Smooth muscle cell (in vitro differentiated cells): Measurements from ENCODE around the gene PIP4K2B. TPM values are rescaled to one million over a fixed set of nuclear protein-coding genes. Genes with fewer than 3 reads are reported as not detected.

Source experiments
- DNase-seq: peaks from one replicate; lab custom pipeline; 2025; ENCODE audit not compliant: unreplicated experiment; lab: John Stamatoyannopoulos, UW
- H2AFZ ChIP-seq: fragments of 200-600 bp; sonication (generic); 2 replicates; pipeline ENCODE4 v1.6.0; 2016; ENCODE audit warnings: antibody characterized with exemption, low read depth, mild to moderate bottlenecking
- H3F3A ChIP-seq: fragments of 200-600 bp; sonication (generic); 2 replicates; pipeline ENCODE4 v1.6.0; 2017; ENCODE audit warnings: antibody characterized with exemption, low read depth
- H3K27ac ChIP-seq: fragments of 200-600 bp; sonication (generic); 2 replicates; pipeline ENCODE4 v1.5.1; 2016; ENCODE audit warnings: low read depth, mild to moderate bottlenecking
- H3K27me3 ChIP-seq: fragments of 200-600 bp; sonication (generic); 2 replicates; pipeline ENCODE4 v1.6.1; 2016; ENCODE audit warnings: low read depth, mild to moderate bottlenecking
- H3K36me3 ChIP-seq: fragments of 200-600 bp; sonication (generic); 2 replicates; pipeline ENCODE4 v1.5.1; 2016; ENCODE audit warnings: low read depth
- H3K4me1 ChIP-seq: fragments of 200-600 bp; sonication (generic); 2 replicates; pipeline ENCODE4 v1.5.1; 2016; ENCODE audit warnings: low read depth
- H3K4me2 ChIP-seq: fragments of 200-600 bp; sonication (generic); 2 replicates; pipeline ENCODE4 v1.6.0; 2016; ENCODE audit warnings: mild to moderate bottlenecking
- H3K4me3 ChIP-seq: fragments of 200-600 bp; sonication (generic); 2 replicates; pipeline ENCODE4 v1.5.1; 2016; ENCODE audit warnings: mild to moderate bottlenecking
- H3K79me2 ChIP-seq: fragments of 200-600 bp; sonication (generic); 2 replicates; pipeline ENCODE4 v1.6.0; 2016; ENCODE audit warnings: low read depth, mild to moderate bottlenecking
- H3K9ac ChIP-seq: fragments of 200-600 bp; sonication (generic); 2 replicates; pipeline ENCODE4 v1.6.0; 2016; ENCODE audit warnings: low read depth
- H3K9me3 ChIP-seq: fragments of 200-600 bp; sonication (generic); replicated peaks from 2 replicates; pipeline ENCODE4 v1.5.1; 2016; ENCODE audit warnings: low read depth
- H4K20me1 ChIP-seq: fragments of 200-600 bp; sonication (generic); 2 replicates; pipeline ENCODE4 v1.6.0; 2016; ENCODE audit warnings: low read depth
- WGBS: methylation state at CpG from one replicate; pipeline ENCODE4 v1.1.7; 2016; ENCODE audit warnings: low lambda C conversion rate; 5-methylcytosine and 5-hydroxymethylcytosine counted together
- polyA plus RNA-seq: library from polyadenylated mRNA; unstranded; fragments of >200 nt; fragmentation: Nextera tagmentation; extraction: Ambion mirVana; gene quantifications from 2 replicates; pipeline ENCODE4 v1.2.1, GENCODE V29; 2016
- total RNA-seq: library from RNA; depleted of rRNA; stranded (reverse); fragments of >200 nt; gene quantifications from 2 replicates; pipeline ENCODE4 v1.2.3, GENCODE V29; 2014
- TF ChIP-seq, protein P1 (sequence below): fragments of 200-600 bp; sonication (generic); IDR thresholded peaks from 2 replicates; pipeline ENCODE4 v1.5.1; 2017; ENCODE audit warnings: borderline replicate concordance, mild to moderate bottlenecking, antibody characterized with exemption; ENCODE audit not compliant: insufficient read depth, poor library complexity, severe bottlenecking

PIP4K2B gene
- total and polyA plus RNA-seq, 2 experiments from 2014 or later = 11.1 to 31.9 TPM

DNA sequence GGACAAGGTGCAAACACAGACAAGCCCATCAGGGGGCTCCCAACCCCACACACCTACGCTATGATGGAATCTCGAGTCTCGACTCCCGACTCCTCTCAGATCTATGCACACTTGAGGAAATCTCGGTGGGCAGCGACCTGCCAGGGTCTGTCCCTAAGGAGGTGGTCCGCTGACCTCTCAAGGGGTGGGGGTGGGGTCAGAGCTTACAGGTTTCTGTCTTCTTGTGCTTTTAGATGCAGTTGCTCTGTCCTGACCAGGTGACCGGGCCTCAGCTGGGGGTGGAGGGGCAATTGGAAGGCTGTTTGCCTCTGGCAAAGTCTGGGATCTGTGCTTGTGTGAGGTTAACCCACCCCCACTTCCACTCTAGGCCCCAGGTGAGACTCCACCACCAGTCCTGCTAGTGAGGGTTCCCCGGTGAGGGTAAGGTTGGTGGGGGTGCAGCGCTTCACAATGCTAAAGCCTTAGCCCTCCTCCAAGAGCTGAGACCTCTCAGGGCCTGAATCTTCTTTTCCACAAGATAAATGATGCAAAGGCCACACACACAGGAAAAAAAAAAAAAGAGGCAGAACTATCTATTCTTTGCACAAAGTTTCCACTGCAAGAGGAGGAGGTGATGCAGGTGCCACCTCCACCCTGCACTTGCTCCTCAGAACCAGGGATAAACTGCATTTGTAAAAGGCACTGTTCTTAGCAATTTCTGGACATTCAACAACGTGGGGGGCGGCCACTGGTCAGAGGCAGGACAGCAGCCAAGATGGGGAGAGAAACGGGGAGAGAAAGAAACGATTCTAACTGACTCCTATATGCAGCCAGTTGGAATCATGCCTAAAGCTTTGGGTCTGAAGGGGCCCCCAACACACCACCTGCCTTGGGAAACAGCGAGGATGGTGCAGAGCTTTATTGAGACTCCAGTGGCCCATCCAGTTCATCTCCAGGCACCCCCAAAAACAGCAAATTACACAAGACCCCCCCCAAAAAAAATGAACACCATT, 65.1 kb downstream of the PIP4K2B start:
- Histone ChIP-seq H3K4me1 (peaks cover 5% of the 10 kb centered on the region), H3K9me3 (no peaks in the 10 kb centered on the region), H3K4me2 (no peak overlapping the region), H3F3A (peaks cover 12% of the 10 kb centered on the region), H4K20me1 (peaks cover 33% of the 10 kb centered on the region), H3K4me3 (no peak overlapping the region), H3K9ac (no peak overlapping the region), H3K27ac (no peak overlapping the region), H3K79me2 (no peaks in the 10 kb centered on the region), H2AFZ (no peak overlapping the region), H3K36me3 (no peaks in the 10 kb centered on the region), H3K27me3 (no peaks in the 10 kb centered on the region)
- TF ChIP-seq, protein P1, sequence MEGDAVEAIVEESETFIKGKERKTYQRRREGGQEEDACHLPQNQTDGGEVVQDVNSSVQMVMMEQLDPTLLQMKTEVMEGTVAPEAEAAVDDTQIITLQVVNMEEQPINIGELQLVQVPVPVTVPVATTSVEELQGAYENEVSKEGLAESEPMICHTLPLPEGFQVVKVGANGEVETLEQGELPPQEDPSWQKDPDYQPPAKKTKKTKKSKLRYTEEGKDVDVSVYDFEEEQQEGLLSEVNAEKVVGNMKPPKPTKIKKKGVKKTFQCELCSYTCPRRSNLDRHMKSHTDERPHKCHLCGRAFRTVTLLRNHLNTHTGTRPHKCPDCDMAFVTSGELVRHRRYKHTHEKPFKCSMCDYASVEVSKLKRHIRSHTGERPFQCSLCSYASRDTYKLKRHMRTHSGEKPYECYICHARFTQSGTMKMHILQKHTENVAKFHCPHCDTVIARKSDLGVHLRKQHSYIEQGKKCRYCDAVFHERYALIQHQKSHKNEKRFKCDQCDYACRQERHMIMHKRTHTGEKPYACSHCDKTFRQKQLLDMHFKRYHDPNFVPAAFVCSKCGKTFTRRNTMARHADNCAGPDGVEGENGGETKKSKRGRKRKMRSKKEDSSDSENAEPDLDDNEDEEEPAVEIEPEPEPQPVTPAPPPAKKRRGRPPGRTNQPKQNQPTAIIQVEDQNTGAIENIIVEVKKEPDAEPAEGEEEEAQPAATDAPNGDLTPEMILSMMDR = peak; percentile 6
- WGBS = 85% methylated on average over 15 of the region's 15 CpGs
- DNase-seq = no peak

DNA sequence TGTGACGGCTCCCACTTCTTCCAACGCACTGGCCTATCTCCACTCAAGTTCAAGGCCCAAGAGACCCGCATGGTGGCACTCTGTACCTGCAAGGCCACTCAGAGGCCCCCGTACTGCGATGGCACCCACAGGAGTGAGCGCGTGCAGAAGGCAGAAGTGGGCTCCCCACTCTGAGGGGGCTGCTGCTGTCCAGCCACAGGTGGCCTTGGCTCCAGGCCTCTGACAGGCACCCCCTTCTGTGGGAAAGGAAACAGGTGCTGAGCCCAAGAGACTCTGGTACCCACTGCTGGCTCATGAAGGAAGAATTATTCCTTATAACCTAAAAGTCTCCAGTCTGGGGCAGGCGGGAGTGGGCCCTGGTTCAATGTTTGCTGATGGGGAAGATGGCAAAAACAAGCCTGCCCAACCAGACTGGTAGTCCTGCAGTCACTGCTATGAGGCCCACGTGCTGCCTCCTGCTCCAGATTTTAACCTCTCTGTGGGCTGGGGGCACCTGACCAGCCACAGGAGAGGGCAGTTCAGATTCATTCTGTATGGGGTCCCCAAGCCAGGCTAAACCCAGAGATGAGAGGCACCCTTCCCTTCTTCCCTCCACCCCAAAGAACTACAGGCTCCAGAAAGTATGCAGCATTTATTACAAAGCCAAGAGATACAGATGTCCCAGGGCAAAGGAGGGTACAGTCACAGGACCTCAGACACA, 65.9 kb downstream of the PIP4K2B start:
- TF ChIP-seq, protein P1 = no peak
- H3K36me3 ChIP-seq = no peaks in the 10 kb centered on the region
- H3K27ac ChIP-seq = no peak overlapping the region
- peaks cover 12% of the 10 kb centered on the region for H3F3A ChIP-seq
- H3K4me1 ChIP-seq = peaks cover 5% of the 10 kb centered on the region
- H3K79me2 ChIP-seq = no peaks in the 10 kb centered on the region
- no peak overlapping the region for H3K4me3 ChIP-seq
- no peaks in the 10 kb centered on the region for H3K9me3 ChIP-seq
- no peak overlapping the region for H3K9ac ChIP-seq
- 91% methylated on average over 9 of the region's 9 CpGs for whole genome bisulfite sequencing
- no peaks in the 10 kb centered on the region for H3K27me3 ChIP-seq
- DNase-seq = no peak
- H4K20me1 ChIP-seq = peaks cover 24% of the 10 kb centered on the region
- no peak overlapping the region for H3K4me2 ChIP-seq
- no peak overlapping the region for H2AFZ ChIP-seq

DNA sequence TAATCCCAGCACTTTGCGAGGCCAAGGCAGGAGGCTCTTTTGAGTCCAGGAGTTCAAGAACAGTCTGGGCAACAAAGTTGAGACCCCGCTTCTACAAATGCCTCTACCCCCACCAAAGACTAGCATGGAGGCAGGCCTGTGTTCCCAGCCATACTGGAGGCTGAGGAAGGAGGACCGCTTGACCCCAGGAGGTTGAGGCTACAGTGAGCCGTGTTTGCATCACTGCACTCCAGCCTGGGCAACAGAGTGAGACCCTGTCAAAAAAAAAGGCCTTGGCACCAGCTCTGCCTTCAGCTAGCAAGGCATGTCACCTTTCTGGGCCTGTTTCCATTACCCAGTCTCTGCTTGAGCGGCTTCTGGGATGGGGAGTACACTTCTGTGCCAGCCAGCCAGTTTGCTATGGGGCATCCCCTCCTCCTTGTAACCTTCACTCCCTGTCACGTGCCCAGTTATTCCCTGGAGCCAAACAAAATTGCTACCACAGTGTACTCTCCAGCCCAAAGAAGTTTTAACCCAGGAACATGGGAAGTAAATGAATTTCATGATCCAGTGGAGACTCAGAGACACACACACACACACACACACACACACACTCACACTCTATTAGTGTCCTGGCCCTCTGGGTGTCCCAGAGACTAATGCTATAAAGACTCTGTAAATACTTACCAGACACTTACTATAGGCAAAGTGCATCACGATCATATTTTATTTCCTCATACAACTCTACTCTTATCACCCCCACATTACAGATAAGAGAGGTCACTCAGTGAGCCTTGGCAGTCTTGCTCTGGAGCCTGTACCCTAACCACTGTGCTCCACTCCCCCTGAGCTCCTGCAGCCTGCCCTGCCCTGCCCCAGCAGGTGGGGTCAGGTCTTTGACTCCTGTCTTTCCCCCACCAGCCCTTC, 66.7 kb downstream of the PIP4K2B start:
- TF ChIP-seq, protein P1 = no peak
- Histone ChIP-seq H3K4me2 (no peak overlapping the region), H3K36me3 (no peaks in the 10 kb centered on the region), H3K27me3 (no peaks in the 10 kb centered on the region), H3K9me3 (no peaks in the 10 kb centered on the region), H3K4me1 (peaks cover 5% of the 10 kb centered on the region), H2AFZ (no peak overlapping the region), H4K20me1 (peaks cover 23% of the 10 kb centered on the region), H3F3A (peaks cover 12% of the 10 kb centered on the region), H3K4me3 (no peak overlapping the region), H3K79me2 (no peaks in the 10 kb centered on the region), H3K27ac (no peak overlapping the region), H3K9ac (no peak overlapping the region)
- 96% methylated on average over 7 of the region's 7 CpGs for WGBS
- no peak for DNase-seq
